Testis (tissue), 2 donors: ENCODE results near the gene MAIP1.

Experiments
- CTCF ChIP-seq, 3 experiments: fragments of 450-650 bp in 2 of 3; fragments of 200-600 bp in 1 of 3; sonication (generic) in 1 of 3; IDR thresholded peaks; one replicate each; pipeline ENCODE4 v1.5.1; 2016 to 2019; ENCODE audit warnings: antibody characterized with exemption in 3 of 3, mild to moderate bottlenecking in 2 of 3, moderate library complexity in 1 of 3
- POLR2A ChIP-seq: fragments of 450-650 bp; IDR thresholded peaks from one replicate; pipeline ENCODE4 v1.6.1; 2017; ENCODE audit warnings: antibody characterized with exemption, mild to moderate bottlenecking, moderate library complexity

- TF ChIP-seq CTCF (IDR thresholded peaks at IDR 0.05): no peak
- TF ChIP-seq POLR2A: no peak
These were observed 26.8 kb upstream of the MAIP1 start for GRCh38 chr2:199928626-199929025.
